ENCODE measurements around the gene BNIPL.

The BNIPL gene, protein sequence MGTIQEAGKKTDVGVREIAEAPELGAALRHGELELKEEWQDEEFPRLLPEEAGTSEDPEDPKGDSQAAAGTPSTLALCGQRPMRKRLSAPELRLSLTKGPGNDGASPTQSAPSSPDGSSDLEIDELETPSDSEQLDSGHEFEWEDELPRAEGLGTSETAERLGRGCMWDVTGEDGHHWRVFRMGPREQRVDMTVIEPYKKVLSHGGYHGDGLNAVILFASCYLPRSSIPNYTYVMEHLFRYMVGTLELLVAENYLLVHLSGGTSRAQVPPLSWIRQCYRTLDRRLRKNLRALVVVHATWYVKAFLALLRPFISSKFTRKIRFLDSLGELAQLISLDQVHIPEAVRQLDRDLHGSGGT

DNA sequence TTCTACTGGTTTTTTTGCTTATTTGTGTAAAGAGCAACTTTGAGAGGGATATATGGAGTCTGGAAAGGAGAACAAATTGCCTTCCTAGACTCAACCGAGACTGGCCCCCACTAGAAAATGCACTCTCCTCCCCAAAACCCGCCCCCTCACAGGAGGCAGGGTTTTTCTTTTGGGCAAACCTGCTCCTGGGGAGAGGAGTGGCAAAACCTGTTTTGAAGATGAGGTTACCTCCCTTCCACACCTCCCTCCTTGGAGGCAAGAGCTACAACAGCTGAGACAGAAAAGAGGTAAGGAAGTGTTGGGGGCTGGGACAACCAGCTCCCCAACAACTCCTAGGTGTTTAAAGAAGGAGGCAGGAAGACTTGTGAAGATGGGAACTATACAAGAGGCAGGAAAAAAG lies at the start of gene BNIPL:
Gene BNIPL, plus strand, starts transcription at position 231 of the 400 bp plus-strand sequence. Its CDS starts 140 bp downstream, at position 371.
- no peak for DNase-seq

DNA sequence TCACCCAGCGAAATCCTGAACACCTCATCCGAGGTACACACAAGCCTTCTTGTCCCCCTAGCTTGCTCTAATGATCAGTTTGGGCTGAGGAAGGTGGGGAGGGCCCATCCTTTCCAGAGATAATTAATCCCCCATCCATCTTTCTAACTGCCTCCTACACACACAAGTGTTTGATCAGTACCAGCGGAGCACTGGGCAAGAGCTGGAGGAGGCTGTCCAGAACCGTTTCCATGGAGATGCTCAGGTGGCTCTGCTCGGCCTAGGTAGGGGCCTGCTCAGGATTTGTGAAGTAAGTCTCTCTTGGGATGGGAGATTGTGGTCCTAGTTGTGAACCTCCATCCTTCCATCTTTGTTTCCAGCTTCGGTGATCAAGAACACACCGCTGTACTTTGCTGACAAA lies 48.5 kb upstream of the BNIPL start:
- DNase-seq, result no peak

DNA sequence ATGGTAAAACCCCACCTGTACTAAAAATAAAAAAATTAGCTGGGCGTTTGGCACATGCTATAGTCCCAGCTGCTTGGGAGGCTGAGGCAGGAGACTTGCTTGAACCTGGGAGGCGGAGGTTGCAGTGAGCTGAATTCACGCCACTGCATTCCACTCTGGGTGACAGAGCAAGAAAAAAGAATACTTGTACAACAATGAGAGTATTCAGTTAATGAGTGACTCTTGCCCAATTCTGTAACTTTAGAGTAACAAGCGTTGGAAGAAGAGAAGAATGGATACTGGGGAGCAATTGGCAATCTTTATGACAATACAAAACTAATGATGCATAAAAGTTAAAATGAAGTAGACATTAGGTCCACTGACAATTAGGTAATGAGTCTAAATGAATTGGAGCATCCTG lies 43.8 kb upstream of the BNIPL start:
- DNase-seq, result no peak

DNA sequence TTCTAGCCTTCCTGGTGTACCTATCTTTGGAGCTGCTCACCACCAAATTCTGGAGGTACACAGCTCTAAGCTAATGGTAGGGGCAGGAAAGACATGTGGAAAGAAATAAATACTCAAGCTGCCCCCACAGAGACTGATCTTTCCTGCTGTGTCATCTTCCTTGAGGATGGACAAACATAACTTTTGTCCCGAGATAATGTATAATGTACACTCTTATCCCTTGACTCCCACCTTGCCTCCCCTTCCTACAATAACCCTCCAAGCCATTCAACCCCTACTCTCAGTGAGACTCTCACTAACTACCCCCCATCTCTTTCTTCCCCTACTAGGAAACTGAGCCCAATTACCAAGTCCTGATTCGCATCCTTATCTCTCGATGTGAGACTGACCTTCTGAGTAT lies 42.1 kb upstream of the BNIPL start:
- DNase-seq, result no peak

DNA sequence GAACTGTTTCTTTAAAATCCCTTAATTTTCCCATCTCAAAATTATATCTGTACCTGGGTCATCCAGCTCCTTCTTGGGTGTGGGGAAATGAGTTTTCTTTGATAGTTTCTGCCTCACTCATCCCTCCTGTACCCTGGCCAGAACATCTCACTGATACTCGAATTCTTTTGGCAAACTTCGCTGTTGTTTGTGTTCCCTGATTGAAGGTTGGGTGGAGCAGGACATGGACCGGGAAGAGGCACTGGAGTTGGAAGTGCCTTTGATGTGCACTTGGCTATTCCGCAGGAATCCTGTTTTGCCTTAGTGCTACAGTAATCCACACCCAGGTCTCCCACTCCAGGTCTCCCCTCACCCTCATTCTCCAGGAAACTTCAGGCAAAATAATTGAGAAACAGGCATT lies 40.9 kb upstream of the BNIPL start:
- DNase-seq, result no peak

DNA sequence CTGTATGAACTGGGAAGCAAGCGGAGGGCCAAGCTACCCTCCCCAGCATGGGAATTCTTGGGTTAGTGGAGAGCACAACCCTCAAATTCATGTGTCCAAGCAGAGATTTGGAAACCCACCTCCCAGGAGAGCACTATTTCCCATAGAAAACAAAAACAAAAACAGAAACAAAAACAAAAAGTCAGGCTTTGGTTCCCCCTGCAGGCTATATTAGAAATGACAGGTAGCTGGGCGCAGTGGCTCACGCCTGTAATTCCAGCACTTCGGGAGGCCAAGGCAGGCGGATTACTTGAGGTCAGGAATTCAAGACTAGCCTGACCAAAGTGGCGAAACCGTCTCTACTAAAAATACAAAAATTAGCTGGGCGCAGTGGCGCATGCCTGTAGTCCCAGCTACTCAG lies 40.5 kb upstream of the BNIPL start:
- no peak for DNase-seq

DNA sequence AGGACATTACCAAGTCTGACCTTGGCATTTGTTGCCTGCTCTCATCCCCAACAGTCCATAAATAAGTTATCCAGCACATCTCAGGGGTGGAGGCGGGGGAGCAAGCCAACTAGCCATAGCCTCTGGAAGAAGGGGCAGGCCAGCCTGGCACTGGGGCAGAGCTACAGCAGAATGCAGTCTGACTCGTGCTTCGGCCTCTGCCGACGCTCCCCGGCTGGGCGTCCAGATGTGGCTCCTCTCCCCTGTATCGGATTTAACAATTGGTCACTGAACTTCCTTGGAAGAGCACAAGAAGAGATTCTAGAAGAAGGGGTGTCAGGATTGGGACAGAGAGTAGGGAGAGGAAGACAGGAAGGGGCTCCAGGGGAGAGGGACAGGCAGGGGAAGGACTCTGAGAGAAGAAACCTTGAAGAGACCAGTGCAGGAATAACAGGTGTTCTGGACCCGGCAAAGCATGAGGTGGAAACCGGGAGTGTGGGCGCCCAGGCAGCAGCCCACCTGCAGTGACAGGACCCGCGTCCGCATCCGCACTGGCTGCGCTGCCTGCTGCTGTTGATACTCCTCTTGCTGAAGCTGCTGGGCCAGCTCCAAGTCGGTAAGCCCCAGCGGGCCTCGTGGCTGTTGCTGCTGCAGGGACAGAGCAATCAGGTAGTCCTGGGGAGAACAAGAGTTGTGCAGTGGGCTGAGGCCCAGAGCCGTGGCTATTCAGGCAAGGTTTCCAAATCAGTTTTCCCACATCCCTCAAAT lies 39.1 kb upstream of the BNIPL start:
- DNase-seq, result no peak

DNA sequence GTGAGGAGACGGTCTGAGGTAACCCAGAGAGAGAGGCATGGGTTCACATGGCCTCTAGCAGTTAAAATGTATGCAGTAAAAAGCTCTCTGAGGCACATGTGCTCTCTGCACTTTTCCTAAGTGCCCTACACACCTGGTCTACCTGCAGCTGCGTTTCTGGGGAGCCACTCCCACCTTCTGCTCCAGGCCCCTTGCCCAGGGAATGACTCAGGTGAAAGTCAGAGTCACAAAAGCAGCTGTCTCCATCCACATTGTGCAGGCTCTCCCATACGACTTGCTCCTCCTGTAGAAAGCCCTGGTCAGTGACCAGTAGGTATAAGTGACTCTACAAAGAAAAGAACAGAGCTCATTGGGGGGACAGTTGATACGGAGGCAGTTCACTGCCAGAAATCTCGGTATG lies 38.4 kb upstream of the BNIPL start:
- DNase-seq, result no peak

DNA sequence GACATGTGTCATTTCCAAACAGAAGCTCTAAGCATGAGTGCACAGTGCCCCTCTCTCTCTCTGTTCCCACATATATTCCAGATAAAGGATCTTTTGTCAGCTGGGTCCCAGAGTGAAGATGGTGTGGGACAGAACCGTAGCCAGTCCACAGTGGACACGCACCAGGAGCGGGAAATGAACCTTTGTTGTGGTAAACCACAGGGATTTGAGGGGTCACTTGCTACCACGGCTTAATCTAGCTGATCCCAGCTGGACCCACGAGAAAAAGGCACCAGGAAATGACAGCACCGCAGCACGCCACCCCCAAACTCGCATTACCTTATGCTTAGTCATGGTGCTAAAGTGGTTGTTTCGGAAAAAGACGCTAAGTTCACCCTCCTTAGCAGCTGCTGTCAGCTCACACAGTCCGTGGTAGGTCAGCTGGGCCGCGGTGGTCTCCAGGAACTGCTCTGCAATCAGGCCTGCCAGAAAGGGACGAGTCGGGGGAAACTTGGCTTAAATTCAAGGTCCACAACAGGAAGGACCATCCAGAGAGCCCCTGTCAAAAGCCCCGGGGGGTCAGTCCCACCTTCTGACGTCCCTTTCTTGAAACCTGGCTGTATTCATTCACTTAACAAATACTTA lies 37.2 kb upstream of the BNIPL start:
- no peak for DNase-seq

DNA sequence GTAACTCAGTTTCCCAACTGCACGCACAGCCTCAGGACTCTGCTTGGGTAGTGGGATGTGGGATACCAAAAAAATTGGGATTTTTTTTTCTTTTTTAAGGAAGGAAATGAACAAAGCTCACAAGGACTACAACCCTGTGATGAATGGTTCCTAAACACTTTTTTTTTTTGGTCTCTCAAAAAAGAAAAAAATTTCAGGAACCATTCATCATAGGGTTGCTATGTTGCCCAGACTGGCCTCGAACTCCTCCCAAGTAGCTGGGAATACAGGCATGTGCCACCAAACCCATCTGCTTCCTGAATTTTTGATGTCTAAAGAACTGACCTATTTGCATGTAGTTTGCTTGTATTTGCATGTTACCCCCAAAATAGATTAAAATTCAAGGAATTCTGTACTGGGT lies 36.5 kb upstream of the BNIPL start:
- no peak for DNase-seq

DNA sequence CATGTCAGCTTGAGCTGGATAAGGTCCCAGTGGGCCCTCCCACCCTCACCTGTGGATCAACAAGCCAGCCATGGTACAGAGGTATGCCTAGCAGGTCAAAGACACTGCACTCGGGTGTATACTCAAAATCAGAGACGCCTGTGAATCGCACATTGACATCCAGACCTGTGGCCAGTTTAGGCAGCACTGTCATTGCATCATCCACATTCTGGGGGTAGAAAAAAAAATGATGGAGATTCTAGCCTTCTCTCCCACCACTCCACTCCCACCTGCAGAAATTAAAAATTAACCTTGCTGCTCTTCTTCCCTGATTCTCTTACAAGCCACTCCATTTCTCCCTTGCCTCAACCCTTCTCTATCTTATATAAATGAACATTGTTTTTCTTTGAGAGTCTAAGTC lies 36.0 kb upstream of the BNIPL start:
- no peak for DNase-seq

DNA sequence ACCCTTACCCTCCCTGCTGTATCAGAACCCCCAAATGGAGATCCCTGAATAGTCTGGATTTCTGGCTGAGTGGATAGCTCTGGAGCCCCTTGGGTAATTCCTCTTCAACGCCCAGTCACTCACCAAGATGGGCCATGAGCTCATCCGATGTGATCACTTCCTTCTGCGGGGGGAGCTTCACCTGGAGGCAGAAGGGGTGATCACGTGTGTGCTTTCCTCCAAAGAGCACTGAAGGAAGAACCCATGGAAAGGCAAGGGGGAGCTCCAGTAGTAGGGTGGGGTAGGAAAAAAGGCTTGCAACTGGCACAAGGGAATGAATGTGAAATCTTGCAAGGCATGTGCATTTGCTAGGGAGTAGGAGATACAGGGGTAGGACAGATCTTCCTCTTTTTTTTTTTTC lies 34.8 kb upstream of the BNIPL start:
- no peak for DNase-seq

DNA sequence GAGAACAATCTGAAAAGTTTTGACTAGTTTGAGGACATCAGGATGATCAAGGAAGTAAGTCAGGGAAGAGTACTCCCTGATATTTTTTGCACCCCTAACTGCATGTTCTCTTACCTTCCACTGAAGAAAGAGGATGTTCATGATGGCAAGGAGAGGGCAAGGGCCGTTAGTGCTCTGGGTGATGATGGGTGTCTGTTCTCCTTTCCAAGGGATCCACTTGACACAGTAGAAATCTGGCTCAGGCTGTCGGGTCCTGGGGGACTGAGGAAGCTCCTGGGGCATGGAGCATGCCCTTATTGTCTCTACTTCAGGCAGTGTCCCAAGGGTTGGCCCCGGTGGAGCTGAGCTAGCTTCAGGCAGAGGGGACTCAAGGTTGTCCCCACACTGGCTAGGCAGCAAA lies 34.3 kb upstream of the BNIPL start:
- DNase-seq, result no peak

DNA sequence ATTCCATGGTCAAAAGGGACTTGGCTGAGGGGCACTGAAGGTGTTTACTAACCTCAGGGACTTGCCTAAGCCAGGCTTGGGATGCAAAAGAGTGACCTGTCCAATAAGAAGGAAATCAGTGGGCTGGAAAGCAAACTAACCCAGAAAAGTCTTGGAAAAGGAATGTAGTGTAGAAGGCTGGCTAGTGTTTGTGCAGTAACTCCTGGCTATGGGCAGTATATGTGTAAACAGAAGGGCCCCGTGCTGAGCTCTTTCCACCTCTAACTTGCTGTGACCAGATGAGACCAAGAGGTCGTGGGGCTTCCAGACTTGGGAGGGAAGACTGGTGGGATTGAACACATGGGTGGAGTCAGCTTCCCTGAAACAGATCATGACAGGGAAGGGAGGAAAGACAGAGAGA lies 33.8 kb upstream of the BNIPL start:
- DNase-seq, result no peak

DNA sequence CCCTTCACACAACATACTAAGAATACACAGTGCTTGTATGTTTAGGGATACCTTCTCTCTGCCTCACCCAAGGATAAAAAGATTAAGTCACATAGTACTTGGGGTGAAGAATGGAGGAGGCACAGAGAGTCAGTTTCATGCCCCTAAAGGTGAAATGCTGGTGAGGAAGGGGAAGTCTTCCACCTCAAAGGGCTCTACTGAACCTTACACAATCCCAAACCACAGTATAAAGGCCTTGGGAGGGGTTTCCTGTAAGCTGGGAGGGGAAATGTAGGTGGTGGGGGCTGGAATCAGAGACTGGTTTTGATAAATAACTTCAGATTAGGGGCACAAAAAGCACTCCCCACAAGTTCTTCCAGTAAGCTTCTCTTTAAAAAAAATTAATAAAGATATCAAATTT lies 33.2 kb upstream of the BNIPL start:
- no peak for DNase-seq

DNA sequence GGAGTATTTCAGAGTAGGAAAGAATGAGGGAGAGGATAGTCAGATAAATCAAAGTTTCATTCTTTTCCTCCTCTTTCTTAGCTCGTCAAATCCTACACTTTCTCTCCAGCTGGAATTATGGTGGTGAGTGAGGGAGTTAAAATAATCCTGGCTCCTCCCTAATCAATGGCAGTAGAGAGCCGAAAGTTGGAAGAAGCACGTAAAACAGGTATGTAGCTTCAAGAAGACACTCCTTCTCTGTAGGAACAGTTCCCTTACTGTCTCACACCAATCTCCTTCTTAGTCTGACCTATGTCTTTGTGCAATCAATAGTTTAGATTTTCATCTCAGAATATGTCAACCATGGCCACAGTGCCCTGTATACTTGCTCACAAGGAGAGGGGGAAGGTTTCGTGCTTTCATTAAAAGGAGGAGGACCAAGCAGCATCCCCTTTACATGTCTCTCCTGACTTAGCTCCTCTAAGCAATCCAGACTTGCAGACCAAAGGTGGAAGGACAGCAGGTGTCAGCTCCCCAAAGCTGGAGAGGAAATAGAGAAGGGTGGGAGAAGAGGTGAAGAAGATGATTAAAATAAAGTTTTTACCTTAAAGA lies 30.6 kb upstream of the BNIPL start:
- no peak for DNase-seq

DNA sequence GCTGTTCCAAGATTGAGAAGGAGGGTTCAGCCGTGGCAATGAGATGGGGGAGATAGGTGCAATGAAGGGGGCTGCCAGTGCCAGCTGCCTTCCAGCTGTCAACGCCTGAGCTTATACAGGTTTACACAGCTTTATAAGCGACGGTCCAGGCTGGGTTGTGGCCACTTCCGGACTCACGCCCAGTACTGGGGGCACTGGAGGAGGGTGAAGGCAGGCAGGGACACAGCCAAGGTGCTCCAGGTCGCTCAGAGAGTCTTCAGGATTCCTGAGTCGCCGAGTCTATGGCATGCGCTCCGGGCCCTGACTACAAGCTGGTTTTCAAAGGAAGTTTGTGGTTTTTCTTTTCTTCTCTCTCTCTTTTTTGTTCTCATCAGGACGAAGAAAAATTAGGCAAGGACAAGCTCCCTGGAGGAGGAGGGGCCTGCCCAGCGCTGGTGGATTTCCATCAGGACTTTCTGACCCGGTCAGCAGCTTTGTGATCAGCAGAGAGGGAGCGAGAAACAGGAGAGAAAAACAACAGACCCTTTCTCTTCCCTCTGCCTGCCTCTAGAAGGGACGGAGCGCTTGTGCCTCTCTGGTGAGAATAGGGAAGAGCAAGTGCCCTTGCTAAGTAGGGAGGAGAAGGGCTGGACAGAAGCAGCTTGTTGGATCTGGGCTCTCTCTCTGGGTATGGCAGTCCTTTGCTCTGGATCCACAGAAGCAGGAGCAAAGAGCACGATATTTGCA lies 29.9 kb upstream of the BNIPL start, which contains the start of gene MINDY1:
Gene MINDY1, minus strand, starts transcription at position 576 of the 726 bp plus-strand sequence. CDS start 4,285 bp downstream, outside the sequence.
- DNase-seq, result peak; percentile 66

DNA sequence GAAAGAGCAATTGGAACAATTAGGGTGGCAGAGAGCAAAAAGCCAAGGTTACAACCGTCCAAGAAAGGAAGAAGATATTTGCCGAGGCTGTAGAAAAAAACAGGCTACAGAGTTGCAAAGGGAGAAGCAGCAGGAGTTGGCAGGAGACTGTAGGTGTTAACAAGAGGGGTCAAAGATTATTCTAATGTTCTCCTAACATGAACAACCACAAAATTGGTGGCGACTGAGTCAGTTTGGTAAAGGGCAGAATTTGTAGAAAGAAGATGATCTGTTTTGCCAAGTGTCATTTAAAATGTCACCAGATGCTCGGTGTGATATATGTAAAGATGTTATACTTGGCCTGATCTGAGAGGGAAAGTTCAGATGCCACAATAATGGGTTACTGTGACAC lies 28.5 kb upstream of the BNIPL start:
- no peak for DNase-seq

DNA sequence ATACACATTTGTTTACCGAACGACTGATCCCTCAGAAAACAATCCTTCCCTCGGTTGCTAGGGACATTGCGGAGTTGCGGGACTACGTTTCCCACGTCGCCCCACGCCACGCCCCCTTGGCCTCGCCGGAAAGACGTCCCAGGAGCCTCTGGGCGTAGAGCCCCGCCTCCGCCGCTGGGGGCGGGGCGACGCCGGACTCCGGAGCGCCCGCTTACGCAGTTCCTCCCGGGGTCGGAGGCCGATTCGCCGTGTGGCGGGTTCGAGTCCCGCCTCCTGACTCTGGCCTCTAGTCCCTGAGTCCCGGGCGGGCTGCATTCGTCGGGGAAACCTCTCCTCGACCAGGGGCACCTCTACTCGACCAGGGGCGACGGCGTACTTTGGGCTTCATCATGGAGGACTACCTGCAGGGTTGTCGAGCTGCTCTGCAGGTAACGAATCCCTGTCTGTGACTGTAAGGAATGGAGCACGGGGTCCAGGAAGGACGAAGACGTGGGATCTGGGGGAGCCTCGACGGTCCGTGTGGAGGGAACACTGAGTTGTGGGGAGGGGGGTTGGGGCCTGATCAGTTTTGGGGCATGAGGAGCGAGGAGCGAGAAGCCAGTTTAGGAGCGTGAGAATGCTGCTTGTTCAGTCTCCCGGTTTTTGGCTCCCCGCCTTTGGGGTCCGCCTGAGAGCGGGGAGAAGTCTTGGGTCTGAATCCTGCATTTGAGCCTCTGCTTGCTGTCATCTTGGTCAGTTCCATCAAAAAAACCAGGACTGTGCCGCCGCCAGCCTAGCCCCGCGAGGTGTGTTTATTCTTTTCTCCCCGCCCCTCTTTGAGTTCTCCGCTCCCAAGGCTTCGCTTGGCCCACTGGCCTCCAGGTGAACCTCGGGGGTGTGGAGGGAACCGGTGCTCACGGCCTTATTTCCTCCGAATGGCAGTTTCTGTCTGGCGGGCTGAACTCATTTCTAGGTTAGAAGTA lies 27.9 kb upstream of the BNIPL start, which contains the start of gene PRUNE1:
Gene PRUNE1, plus strand, starts transcription at position 206 of the 962 bp plus-strand sequence. Its CDS starts 184 bp downstream, at position 390.
- peak; percentile 97 for DNase-seq

DNA sequence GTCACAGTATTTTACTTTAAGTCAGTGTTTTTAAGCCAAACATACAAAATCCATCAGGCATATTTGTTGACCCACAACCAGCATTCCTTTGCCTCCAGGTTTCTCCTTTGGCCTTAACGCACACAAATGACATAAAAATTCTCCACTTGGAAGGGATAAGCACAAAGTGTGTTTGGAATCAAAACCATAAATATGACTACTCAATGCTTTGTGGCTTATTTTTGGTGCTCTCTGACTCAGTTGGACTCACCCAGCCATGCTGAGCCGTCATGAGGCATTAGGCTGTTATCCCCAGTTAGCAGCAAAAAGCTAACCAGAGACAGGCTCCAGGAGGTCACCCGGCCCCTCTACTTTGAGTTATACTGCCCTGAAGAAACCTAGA lies 27.2 kb upstream of the BNIPL start:
- no peak for DNase-seq

DNA sequence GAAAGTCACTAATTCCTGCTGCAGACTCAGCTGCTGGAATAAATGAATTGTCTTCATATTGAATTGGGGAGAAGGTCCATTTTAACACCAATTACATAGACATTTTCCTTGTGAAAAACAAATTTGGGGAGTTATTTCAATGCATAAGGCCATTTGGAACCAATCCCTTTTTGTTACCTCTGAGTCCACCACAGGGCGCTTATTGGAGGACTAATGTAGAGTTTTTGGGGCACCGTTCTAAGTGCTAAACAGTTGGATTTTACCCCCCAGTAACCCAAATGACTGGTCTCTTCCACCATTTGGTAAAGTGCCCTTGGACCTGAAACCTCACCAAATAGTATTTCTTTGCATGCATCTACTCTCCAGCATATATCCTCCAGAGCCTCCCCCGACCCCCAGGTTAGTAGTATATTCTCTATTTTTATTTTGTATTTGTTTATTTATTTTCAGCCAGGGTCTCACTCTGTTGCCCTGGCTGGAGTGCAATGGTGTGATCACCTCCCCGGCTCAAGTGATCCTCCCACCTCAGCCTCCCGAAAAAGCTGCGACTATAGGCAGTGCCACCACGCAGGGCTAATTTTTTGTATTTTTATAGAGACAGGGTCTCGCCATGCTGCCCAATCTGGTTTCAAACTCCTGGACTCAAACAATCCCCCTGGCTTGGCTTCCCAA lies 26.6 kb upstream of the BNIPL start:
- DNase-seq, result no peak

Data from NCI-H1436 (cell line).